Right lobe of liver (tissue), 6 donors: ENCODE data around the gene ADGRB3. TPM values are rescaled to one million over a fixed set of nuclear protein-coding genes. Genes with fewer than 3 reads are reported as not detected.

Source experiments
- ATAC-seq, 4 donors: fragments of 200-7000 bp; cut with Tn5 transposase; one replicate each; pipeline ENCODE4 v1.9.1; 2020; ENCODE audit warnings: mild to moderate bottlenecking in 4 of 4, moderate library complexity in 4 of 4
- DNase-seq, 3 donors: peaks; one replicate each; pipeline ENCODE4 v3.0.0-alpha.2; 2020
- H3K27ac ChIP-seq, 3 donors: fragments of 200-600 bp; one replicate each; pipeline ENCODE4 v1.8.0; 2022
- H3K27me3 ChIP-seq, 2 donors: fragments of 200-600 bp; one replicate each; pipeline ENCODE4 v1.8.0; 2022
- H3K36me3 ChIP-seq, 4 donors: fragments of 200-600 bp; sonication (generic) in 1 of 4; one replicate each; pipeline versions ENCODE4 v1.5.1 to v1.8.0; 2017 to 2022; ENCODE audit warnings: control low read depth in 1 of 4
- H3K4me1 ChIP-seq, 4 donors: fragments of 200-600 bp; sonication (generic) in 1 of 4; one replicate each; pipeline versions ENCODE4 v1.5.1 to v1.8.0; 2017 to 2022; ENCODE audit warnings: control low read depth in 1 of 4
- H3K4me3 ChIP-seq, 3 donors: fragments of 200-600 bp; one replicate each; pipeline ENCODE4 v1.8.0; 2022
- H3K9me3 ChIP-seq, 4 donors: fragments of 200-600 bp; sonication (generic) in 1 of 4; one replicate each; pipeline versions ENCODE4 v1.5.1 to v1.8.0; 2017 to 2022; ENCODE audit warnings: control low read depth in 1 of 4
- CTCF ChIP-seq, 4 donors: fragments of 200-600 bp in 3 of 4; fragments of 450-650 bp in 1 of 4; IDR thresholded peaks; one replicate each; pipeline versions ENCODE4 v1.5.1 to v1.8.0; 2016 to 2022; ENCODE audit warnings: antibody characterized with exemption in 4 of 4, mild to moderate bottlenecking in 2 of 4
- POLR2A ChIP-seq: fragments of 450-650 bp; IDR thresholded peaks from one replicate; pipeline ENCODE4 v1.6.1; 2017; ENCODE audit warnings: antibody characterized with exemption, mild to moderate bottlenecking
- WGBS: methylation state at CpG from one replicate; pipeline ENCODE4 v1.1.6; 2018; ENCODE audit warnings: low coverage, low lambda C conversion rate; ENCODE audit not compliant: insufficient coverage; ENCODE audit errors: missing lambda C conversion rate; 5-methylcytosine and 5-hydroxymethylcytosine counted together
- intact Hi-C, 2 donors: fragments of 100-400 bp; cut with DNase I; formaldehyde crosslinking; loops; one replicate each; pipeline versions ENCODE4 v1.11.2 to v1.14.1; 2022
- total RNA-seq, 6 experiments: library from RNA; depleted of rRNA in 2 of 6; stranded (reverse); fragments of >200 nt in 2 of 6; fragmentation: NEBNext Ultra II Directional in 3 of 6; extraction: Animal tissue kit (Norgen Biotek cat#: 25700) in 3 of 6; gene quantifications; one replicate each; pipeline versions ENCODE4 v1.1.0 to v1.2.4, GENCODE V29; 2016 to 2023
- donor health status: DM: no; HTN: yes; CAD: no.
- donor health status: DM: no; HTN: no; CAD: no.
- donor health status: DM: no; HTN: no; CAD: no.
- donor health status: DM: no; HTN: yes; CAD: no.
- donor health status: DM: no; HTN: yes; CAD: no.

The ADGRB3 gene
- total RNA-seq, 6 experiments from 2014 or later, result 0.18 to 0.42 (median 0.24) TPM

- no peaks in the 10 kb centered on the region for H3K27me3 ChIP-seq
- no peaks in the 10 kb centered on the region for H3K9me3 ChIP-seq
- WGBS, result 35% methylated on average over 4 of the region's 4 CpGs
- H3K4me3 ChIP-seq, result no peak overlapping the region
- no peaks in the 10 kb centered on the region for H3K4me1 ChIP-seq
- no peaks in the 10 kb centered on the region for H3K36me3 ChIP-seq
- no peak for ATAC-seq
- no peak for DNase-seq
- intact Hi-C loops, result no loop called here
- no peak overlapping the region for H3K27ac ChIP-seq
- TF ChIP-seq POLR2A (no peak), CTCF (IDR thresholded peaks at IDR 0.05) (no peak)
Observed at GRCh38 chr6:68990317-68990716, 355.2 kb downstream of the ADGRB3 start.

GRCh38 chr6:68993911-68994310, 358.8 kb downstream of the ADGRB3 start:
- TF ChIP-seq POLR2A (no peak), CTCF (IDR thresholded peaks at IDR 0.05) (no peak)
- Histone ChIP-seq H3K27me3 (no peaks in the 10 kb centered on the region), H3K36me3 (no peaks in the 10 kb centered on the region), H3K4me3 (no peak overlapping the region), H3K4me1 (no peaks in the 10 kb centered on the region), H3K9me3 (no peaks in the 10 kb centered on the region), H3K27ac (no peak overlapping the region)
- intact Hi-C loops, result no loop called here
- no peak for DNase-seq
- ATAC-seq, result no peak
- 23% methylated on average over 5 of the region's 5 CpGs for WGBS

GRCh38 chr6:68994521-68994920, 359.4 kb downstream of the ADGRB3 start:
- Histone ChIP-seq H3K9me3 (no peaks in the 10 kb centered on the region), H3K36me3 (no peaks in the 10 kb centered on the region), H3K27ac (no peak overlapping the region), H3K27me3 (no peaks in the 10 kb centered on the region), H3K4me1 (no peaks in the 10 kb centered on the region), H3K4me3 (no peak overlapping the region)
- intact Hi-C loops, result no loop called here
- TF ChIP-seq CTCF (IDR thresholded peaks at IDR 0.05), result no peak
- TF ChIP-seq POLR2A, result no peak
- WGBS, result 33% methylated on average over 1 of the region's 1 CpG
- ATAC-seq (no peak), DNase-seq (no peak)

GRCh38 chr6:69005199-69005598, 370.1 kb downstream of the ADGRB3 start:
- Histone ChIP-seq H3K9me3 (no peaks in the 10 kb centered on the region), H3K27me3 (no peaks in the 10 kb centered on the region), H3K4me1 (no peaks in the 10 kb centered on the region), H3K27ac (no peak overlapping the region), H3K4me3 (no peak overlapping the region), H3K36me3 (no peaks in the 10 kb centered on the region)
- intact Hi-C loops, result no loop called here
- no peak for ATAC-seq
- TF ChIP-seq CTCF (IDR thresholded peaks at IDR 0.05), result no peak
- no peak for TF ChIP-seq POLR2A
- no peak for DNase-seq
- WGBS, result 71% methylated on average over 5 of the region's 5 CpGs

- no peak overlapping the region for H3K27ac ChIP-seq
Observed at GRCh38 chr6:69007781-69008180, 372.7 kb downstream of the ADGRB3 start.

More at GRCh38 chr6:69007781-69008180, 372.7 kb downstream of the ADGRB3 start:
- WGBS, result 52% methylated on average over 3 of the region's 3 CpGs
- no peaks in the 10 kb centered on the region for H3K9me3 ChIP-seq
- DNase-seq (no peak), ATAC-seq (no peak)
- H3K27me3 ChIP-seq, result no peaks in the 10 kb centered on the region
- intact Hi-C loops, result no loop called here
- TF ChIP-seq CTCF (IDR thresholded peaks at IDR 0.05) (no peak), POLR2A (no peak)
- H3K4me3 ChIP-seq, result no peak overlapping the region
- H3K4me1 ChIP-seq, result no peaks in the 10 kb centered on the region
- H3K36me3 ChIP-seq, result no peaks in the 10 kb centered on the region
